SK-N-SH (cell line): ENCODE results near the gene LUC7L2. TPM values are rescaled to one million over a fixed set of nuclear protein-coding genes. Genes with fewer than 3 reads are reported as not detected.

Experiments
- CTCF ChIA-PET: fragments of 300-600, 350-600 bp; formaldehyde crosslinking; extraction: SDS; loops from one replicate; lab custom pipeline; 2021; lab: Yijun Ruan, JAX
- POLR2A ChIA-PET: fragments of 350-600 bp; sonication (Branson Sonifier 250); formaldehyde crosslinking; extraction: SDS; loops from one replicate; lab custom pipeline; 2020; ENCODE audit warnings: antibody characterized with exemption, inconsistent platforms; lab: Yijun Ruan, JAX
- DNase-seq: peaks from one replicate; pipeline ENCODE4 v3.0.0; 2012
- H2AFZ ChIP-seq: fragments of 200-600 bp; sonication (generic); 2 replicates; pipeline ENCODE4 v1.8.1; 2016; ENCODE audit warnings: antibody characterized with exemption, mild to moderate bottlenecking, low read depth
- H3F3A ChIP-seq: fragments of 200-600 bp; sonication (generic); replicated peaks from 2 replicates; pipeline ENCODE3; 2016; ENCODE audit warnings: antibody characterized with exemption, mild to moderate bottlenecking; ENCODE audit not compliant: insufficient read depth
- H3K27ac ChIP-seq, 2 experiments: fragments of 200-500 bp in 1 of 2; fragments of 200-600 bp in 1 of 2; sonication (Bioruptor generic) in 1 of 2; sonication (generic), shearing (Covaris generic) in 1 of 2; 2 replicates each; pipeline versions ENCODE4 v1.5.1 to v1.6.1; 2014 to 2016; ENCODE audit warnings: low read depth in 2 of 2, inconsistent platforms in 1 of 2, low read length in 1 of 2, mild to moderate bottlenecking in 1 of 2, mixed read lengths in 1 of 2
- H3K27me3 ChIP-seq: fragments of 200-600 bp; sonication (generic), shearing (Covaris generic); 2 replicates; pipeline ENCODE4 v1.6.1; 2016; ENCODE audit warnings: mixed run types; ENCODE audit not compliant: insufficient read depth
- H3K36me3 ChIP-seq, 2 experiments: fragments of 200-500 bp in 1 of 2; fragments of 200-600 bp in 1 of 2; sonication (Bioruptor generic) in 1 of 2; sonication (generic) in 1 of 2; replicated peaks in 1 of 2; 2 replicates each; pipeline versions ENCODE3 to v1.5.1; 2014 to 2016; ENCODE audit warnings: low read length in 1 of 2, mild to moderate bottlenecking in 1 of 2; ENCODE audit not compliant: insufficient read depth in 2 of 2, control insufficient read depth in 1 of 2
- H3K4me1 ChIP-seq, 2 experiments: fragments of 200-500 bp in 1 of 2; fragments of 200-600 bp in 1 of 2; sonication (Bioruptor generic) in 1 of 2; sonication (generic), shearing (Covaris generic) in 1 of 2; 2 replicates each; pipeline versions ENCODE4 v1.5.1 to v1.6.1; 2014 to 2016; ENCODE audit warnings: low read depth in 1 of 2, low read length in 1 of 2, mixed run types in 1 of 2; ENCODE audit not compliant: insufficient read depth in 2 of 2, control insufficient read depth in 1 of 2
- H3K4me2 ChIP-seq: fragments of 200-600 bp; sonication (generic), shearing (Covaris generic); 2 replicates; pipeline ENCODE4 v1.6.1; 2017; ENCODE audit warnings: mixed run types
- H3K4me3 ChIP-seq, 2 experiments: fragments of 200-500 bp in 1 of 2; fragments of 200-600 bp in 1 of 2; sonication (Bioruptor generic) in 1 of 2; sonication (generic), shearing (Covaris generic) in 1 of 2; 2 replicates each; pipeline versions ENCODE4 v1.5.1 to v1.8.1; 2014 to 2016; ENCODE audit warnings: low read depth in 2 of 2, inconsistent platforms in 1 of 2, low read length in 1 of 2, mild to moderate bottlenecking in 1 of 2, mixed read lengths in 1 of 2, moderate library complexity in 1 of 2
- H3K79me2 ChIP-seq: fragments of 200-600 bp; sonication (generic); 2 replicates; pipeline ENCODE4 v1.8.1; 2017; ENCODE audit warnings: mild to moderate bottlenecking; ENCODE audit not compliant: insufficient read depth
- H3K9ac ChIP-seq: fragments of 200-600 bp; sonication (generic); 2 replicates; pipeline ENCODE4 v1.6.1; 2017; ENCODE audit warnings: mixed run types
- H3K9me2 ChIP-seq: fragments of 200-600 bp; sonication (generic); 2 replicates; pipeline ENCODE4 v1.6.1; 2017; ENCODE audit warnings: mixed run types
- H3K9me3 ChIP-seq: fragments of 200-600 bp; sonication (generic); 2 replicates; pipeline ENCODE4 v1.6.1; 2017; ENCODE audit warnings: mixed run types, mild to moderate bottlenecking, moderate library complexity
- H4K20me1 ChIP-seq: fragments of 200-600 bp; sonication (generic); 2 replicates; pipeline ENCODE4 v1.6.1; 2017; ENCODE audit warnings: mild to moderate bottlenecking, mixed run types; ENCODE audit not compliant: insufficient read depth
- CHD2 ChIP-seq: fragments of 150-350 bp; IDR thresholded peaks from 2 replicates; pipeline ENCODE4 v1.6.1; 2018; ENCODE audit warnings: low read length; ENCODE audit not compliant: partially characterized antibody
- CTCF ChIP-seq: fragments of 200-600 bp; sonication (generic); IDR thresholded peaks from 2 replicates; pipeline ENCODE4 v1.6.1; 2017; ENCODE audit warnings: antibody characterized with exemption, mild to moderate bottlenecking, moderate library complexity
- EP300 ChIP-seq, 2 experiments: IDR thresholded peaks; 2 replicates each; pipeline versions ENCODE4 v1.4.0 to v1.6.1; 2012; ENCODE audit warnings: borderline replicate concordance in 1 of 2, low read depth in 1 of 2, low read length in 1 of 2
- IRF3 ChIP-seq: fragments of 150-350 bp; IDR thresholded peaks from 2 replicates; pipeline ENCODE4 v1.6.1; 2016; ENCODE audit warnings: mild to moderate bottlenecking, low read depth, low read length
- MEF2A ChIP-seq: IDR thresholded peaks from 2 replicates; pipeline ENCODE4 v1.4.0; 2012; ENCODE audit warnings: low read depth, borderline replicate concordance
- POLR2AphosphoS5 ChIP-seq: IDR thresholded peaks from 2 replicates; pipeline ENCODE4 v1.6.1; 2012; ENCODE audit warnings: low read depth, low read length
- RAD21 ChIP-seq: IDR thresholded peaks from 2 replicates; pipeline ENCODE4 v1.6.1; 2012; ENCODE audit warnings: mild to moderate bottlenecking, low read length
- REST ChIP-seq: IDR thresholded peaks from 2 replicates; pipeline ENCODE4 v1.6.1; 2012; ENCODE audit warnings: mild to moderate bottlenecking, low read depth, low read length, moderate library complexity
- SMC3 ChIP-seq: IDR thresholded peaks from 2 replicates; pipeline ENCODE4 v1.6.1; 2012; ENCODE audit warnings: low read depth, low read length, improper control_type of control experiment
- TCF12 ChIP-seq: IDR thresholded peaks from 2 replicates; pipeline ENCODE4 v1.4.0; 2012
- USF1 ChIP-seq: IDR thresholded peaks from 2 replicates; pipeline ENCODE4 v1.4.0; 2012; ENCODE audit warnings: low read depth, borderline replicate concordance
- WGBS: methylation state at CpG from one replicate; pipeline ENCODE4 v1.1.6; 2017; ENCODE audit warnings: low lambda C conversion rate; 5-methylcytosine and 5-hydroxymethylcytosine counted together
- polyA plus RNA-seq, 3 experiments: library from polyadenylated mRNA; depleted of rRNA; stranded (reverse); fragments of >200 nt; gene quantifications; 2 replicates each; pipeline ENCODE4 v1.2.3, GENCODE V29; 2012

The LUC7L2 gene
- polyA plus RNA-seq, 1 of the 3 experiments (the other 2 are of a cell fraction) = 45.7 TPM

- Histone ChIP-seq H3K79me2 (peaks cover 81% of the 10 kb centered on the region), H2AFZ (peak overlapping the region; percentile 39; the same call in 1 of the 2 replicates), H3K27ac (peak overlapping the region; percentile 98 to 100), H3K9ac (peak overlapping the region; percentile 89), H3K9me3 (no peaks in the 10 kb centered on the region), H3K36me3 (peaks cover 31 to 34% of the 10 kb centered on the region in 2 experiments), H3K27me3 (no peaks in the 10 kb centered on the region), H3F3A (peaks cover 31% of the 10 kb centered on the region), H3K9me2 (no peaks in the 10 kb centered on the region), H3K4me3 (peak overlapping the region; percentile 85 to 90), H4K20me1 (peaks cover 47% of the 10 kb centered on the region), H3K4me2 (peak overlapping the region; percentile 85), H3K4me1 (peaks cover 10 to 20% of the 10 kb centered on the region in 2 experiments; a peak in 3 of 4 replicates)
- 0% methylated on average over 2 of the region's 2 CpGs for WGBS
- ChIA-PET CTCF (interaction anchor here (1.5 to 1.7 kb wide), 2 partner anchors 15 to 21 kb away, joined by 4 to 6 read pairs; no protein-coding TSS in a partner anchor), POLR2A (interaction anchor here (1.8 to 1.9 kb wide), 3 partner anchors 13 to 61 kb away, joined by 8 to 23 read pairs (median 9); no protein-coding TSS in a partner anchor)
- DNase-seq = no peak
- no peak for TF ChIP-seq REST
- no peak for TF ChIP-seq SMC3
- no peak for TF ChIP-seq RAD21
- TF ChIP-seq CTCF = no peak
- TF ChIP-seq TCF12 = no peak
- TF ChIP-seq USF1 = no peak
- TF ChIP-seq CHD2 = no peak
- TF ChIP-seq POLR2AphosphoS5 = no peak
- no peak for TF ChIP-seq EP300 (IDR thresholded peaks at IDR 0.05; ENCODE audit: borderline replicate concordance in 1 of 2, low read depth in 1 of 2, low read length in 1 of 2)
- TF ChIP-seq IRF3 = no peak
- no peak for TF ChIP-seq MEF2A
- TF ChIP-seq, all 33 proteins: peak for 0
These were observed 1.2 kb downstream of the LUC7L2 start for GRCh38 chr7:139360948-139361307.
